HG02763 (cell line): ENCODE measurements around the gene CCL21.

Source experiments
- ATAC-seq: cut with Tn5 transposase; IDR thresholded peaks from one replicate; pipeline ENCODE4 v1.9.1; 2021; ENCODE audit warnings: mild to moderate bottlenecking, moderate library complexity; ENCODE audit not compliant: unreplicated experiment

CCL21 gene

DNA sequence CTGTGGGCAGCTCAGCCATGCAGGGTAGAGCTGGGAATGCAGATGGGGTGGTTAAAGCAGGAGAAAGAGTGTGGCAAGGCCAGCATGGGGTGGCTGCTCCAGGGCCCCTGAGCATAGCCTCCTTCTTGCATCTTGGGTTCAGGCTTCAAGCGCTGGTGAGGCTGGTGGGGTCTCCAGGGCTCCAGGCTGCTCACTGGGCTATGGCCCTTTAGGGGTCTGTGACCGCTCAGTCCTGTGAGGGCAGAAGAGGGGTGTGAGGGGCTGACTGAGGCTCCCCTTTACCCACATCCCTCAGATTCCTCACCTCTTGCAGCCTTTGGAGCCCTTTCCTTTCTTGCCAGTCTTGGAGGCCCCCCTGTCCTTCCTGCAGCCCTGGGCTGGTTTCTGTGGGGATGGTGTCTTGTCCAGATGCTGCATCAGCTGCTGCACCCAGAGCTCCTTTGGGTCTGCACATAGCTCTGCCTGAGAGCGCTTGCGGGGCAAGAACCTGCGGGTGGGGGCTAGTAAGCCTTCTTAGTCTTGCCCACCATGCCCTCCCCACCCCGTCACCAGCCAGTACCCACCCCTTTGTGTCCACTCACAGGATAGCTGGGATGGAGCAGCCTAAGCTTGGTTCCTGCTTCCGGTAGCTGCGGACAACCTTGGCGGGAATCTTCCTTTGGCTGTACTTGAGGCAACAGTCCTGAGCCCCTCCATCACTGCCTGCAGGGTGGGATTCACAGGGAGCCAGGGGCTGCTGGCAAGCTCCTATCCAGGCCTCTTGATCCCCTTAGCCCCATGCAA, 549 bp downstream of the CCL21 start:
- no peak for ATAC-seq

DNA sequence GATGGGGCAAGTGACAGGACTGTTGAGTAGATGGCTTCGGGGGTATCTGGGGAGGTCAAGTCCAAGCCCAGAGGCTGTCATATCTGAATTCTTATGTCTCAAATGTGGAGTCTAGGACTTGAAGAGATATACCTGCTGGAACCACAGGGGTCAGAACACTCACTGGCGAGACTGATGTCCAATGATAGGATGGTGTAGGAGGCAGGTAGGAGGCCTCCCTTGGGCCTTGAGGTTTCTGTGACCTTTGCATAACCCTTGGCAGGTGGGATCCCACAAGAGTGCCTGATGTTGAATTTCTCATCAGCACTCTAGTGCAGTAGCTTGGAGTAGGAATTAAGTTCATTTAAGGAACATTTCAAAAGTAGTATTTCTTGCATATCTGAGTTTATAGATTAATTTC, 2.8 kb downstream of the CCL21 start:
- no peak for ATAC-seq

DNA sequence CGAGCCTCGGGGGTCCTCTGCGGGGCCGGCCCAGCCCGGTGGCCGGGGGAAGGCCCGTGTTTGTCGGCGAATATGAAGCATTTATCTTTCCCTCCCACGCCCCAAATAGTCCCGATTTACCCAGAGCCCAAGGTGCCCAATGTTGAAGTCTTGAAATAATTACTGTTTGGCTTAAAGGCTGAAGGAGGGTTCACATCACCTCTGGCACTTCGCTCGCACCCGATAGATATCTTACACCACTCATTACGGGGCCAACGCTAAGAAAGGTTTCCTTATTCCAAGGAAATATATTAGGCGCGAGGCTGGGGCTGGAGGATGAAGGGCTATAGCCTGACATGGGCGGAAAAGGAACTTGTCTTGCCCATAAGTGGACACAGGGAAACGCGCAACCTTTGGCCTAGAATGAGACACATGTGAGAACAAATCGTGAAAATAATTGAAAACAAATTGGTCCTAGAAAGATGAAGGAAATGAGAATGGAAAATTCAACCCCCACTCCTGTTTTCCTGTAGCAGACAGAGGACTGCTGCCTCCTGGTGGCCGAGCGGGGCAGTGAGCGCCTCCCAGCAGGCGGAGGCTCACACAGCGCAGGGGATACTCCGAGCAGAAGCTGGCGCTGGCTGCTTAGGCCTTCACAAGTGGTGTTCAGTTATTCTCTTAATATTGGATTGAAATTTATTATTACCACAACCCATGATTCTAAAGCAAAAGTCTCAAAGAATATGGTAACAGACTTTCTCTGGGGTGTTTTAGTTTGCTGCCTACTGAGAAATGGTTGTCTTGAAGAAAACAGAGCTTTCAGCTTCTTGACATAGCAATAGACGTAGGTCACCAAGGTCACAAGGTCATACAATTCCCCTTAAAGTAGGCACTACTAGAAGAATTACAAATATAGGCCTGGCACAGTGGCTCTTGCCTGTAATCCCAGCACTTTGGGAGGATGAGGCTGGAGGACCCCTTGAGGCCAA, 7.9 kb downstream of the CCL21 start:
- peak; percentile 63 for ATAC-seq

DNA sequence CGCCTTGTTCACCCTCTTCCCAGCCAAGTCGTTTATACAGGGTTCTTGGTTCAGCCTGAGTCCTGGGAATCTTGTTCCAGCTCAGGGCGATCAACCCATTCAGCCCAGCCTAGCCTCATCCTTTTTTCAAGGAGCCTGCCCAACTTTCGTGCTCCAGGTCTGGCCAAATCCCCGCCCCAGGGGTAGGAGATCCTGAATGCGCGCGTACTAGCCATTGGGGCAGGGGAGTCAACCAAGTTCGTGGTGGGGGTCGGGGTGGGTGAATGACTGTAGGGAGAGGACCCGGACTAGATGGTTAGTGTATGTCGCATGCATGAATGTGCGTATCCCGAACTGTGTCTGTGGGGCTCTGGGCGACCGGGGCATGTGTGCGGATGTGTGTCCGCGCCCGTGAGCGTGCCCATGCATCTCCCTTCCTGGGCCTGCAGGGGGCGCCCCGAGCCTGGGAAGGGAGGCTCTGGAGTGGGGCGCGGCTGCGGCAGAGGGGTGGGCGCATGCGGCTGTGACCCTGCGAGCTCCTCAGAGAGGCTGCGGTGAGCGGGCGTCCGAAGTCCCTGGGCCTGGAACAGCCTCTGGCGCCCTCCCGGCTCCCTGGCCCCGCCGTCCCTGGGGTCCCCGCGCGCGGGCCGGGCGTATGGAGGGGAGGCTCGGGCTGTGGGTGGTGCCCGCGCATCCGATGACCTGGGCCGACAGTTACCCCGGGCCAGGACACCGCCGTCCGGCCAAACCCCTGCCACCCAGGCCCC, 8.7 kb downstream of the CCL21 start:
- ATAC-seq: no peak

DNA sequence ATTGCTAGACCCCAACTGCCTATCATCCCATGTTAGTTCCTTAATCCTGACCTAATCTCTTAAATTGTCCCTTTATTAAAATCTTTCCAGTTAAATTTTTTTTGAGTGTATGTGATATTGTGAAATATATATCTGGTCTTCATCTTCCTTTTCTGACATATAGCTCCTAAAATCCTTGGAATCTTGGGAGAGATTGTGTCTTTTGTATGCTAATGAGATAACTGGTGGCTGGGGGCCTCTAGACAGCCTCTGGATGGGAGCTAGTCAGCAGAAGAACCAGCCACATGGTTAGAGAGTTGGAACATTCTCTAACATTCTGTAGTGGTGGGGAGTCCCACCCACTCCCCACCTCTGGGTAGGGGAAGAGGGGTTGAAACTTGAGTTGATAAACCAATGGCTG, 15.1 kb downstream of the CCL21 start:
- ATAC-seq: no peak

DNA sequence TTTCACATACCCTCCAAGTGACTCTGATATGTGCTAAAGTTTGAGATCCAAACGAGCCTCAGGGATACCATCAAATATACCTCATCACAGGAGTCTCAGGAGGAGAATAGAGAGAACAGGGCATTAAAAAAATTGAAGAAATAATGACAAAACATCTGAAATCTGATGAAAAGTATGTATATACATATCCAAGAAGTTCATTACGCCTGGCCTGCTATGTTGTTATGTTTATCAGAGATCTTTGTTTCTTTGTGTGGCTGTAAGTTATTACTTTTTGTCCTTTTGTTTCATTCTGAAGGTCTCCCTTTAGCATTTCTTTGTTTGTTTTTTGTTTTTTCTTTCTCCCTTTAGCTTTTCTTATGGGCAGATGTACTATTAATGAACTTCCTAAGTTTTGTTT, 16.4 kb downstream of the CCL21 start:
- ATAC-seq: no peak

DNA sequence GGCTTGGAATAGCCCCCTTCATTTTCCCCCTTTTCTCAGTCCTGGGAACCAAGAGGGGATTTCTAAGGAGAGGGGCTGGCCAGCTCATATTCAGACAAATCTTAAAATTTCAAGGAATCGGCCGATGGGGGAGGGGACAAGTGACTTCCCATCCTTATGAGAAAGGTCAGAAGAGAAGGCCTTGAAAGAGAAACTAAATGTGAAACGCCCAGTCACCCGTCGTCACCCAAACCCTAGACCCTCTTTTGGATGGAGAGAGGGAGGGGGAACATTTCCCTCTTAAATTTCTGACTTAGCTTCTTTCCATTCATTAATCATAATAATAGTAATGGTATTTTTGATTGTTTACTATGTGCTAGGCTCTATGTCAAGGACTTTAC, 18.0 kb downstream of the CCL21 start:
- no peak for ATAC-seq

DNA sequence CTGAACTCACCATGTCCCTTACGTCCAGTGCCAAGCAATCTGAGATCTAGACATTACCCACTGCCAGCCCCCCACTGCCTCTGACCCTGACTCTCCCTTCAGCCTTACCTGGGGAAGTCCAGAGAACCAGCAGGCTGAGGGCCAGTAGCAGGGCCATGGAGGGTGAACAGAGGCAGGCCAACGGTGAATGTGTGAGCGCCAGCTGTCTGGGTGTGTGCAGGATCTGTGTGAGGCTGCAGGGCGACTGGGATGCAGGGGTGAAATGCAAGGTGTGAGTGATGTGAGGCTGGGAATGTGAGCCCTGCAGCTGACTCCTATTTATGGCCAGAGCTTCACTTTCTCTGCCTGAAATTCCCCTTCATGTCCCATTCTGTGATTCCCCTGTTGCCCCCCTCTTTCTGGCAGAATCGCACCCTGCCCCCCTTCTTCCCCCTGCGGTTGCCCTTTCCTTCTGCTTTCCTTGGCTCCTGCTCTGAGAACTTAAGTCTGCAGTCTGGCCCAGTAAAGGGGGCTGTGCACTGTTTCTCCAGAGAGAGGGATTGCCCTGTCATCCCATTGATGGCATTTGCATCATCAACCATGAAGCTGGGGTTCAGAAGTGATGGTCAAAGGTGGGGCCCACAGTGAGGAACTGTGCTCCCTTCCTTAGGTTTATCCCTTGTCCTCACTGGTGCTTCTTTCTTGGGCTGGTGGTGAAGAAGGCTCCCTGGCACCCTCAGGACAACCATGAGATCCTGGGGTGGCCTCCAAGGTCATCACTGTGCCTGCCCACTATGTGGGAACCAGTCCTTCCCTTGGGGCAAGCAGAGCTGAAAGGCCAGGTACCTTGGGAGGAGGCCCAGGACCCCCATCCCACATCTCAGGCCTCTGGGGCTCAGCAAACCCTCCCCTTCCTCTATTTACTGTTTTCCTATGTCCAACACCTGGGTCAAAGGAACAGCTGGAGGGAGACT, 18.7 kb downstream of the CCL21 start, which contains the start of gene CCL19:
TSS of gene CCL19 (minus strand) at position 294 of the 953 bp plus-strand sequence. CDS start at position 157, 137 bp downstream.
- ATAC-seq: no peak

DNA sequence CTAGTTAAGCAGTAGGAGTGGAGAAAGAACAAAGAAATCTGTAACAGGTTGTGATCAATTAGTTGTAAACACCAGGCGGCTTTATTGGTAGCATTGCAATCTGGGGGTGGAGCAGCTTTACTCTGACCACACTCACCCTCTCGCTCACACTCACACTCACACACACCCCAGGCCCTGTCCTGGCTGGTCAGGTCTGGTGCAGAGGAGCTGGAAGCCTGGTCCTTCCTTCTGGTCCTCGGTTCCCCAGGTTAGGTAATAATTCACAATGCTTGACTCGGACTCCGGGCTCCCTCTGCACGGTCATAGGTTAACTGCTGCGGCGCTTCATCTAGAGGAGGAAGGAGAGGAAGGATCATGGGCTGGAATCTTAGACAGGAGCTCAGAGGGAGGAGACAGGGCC, 20.4 kb downstream of the CCL21 start:
- ATAC-seq: no peak

DNA sequence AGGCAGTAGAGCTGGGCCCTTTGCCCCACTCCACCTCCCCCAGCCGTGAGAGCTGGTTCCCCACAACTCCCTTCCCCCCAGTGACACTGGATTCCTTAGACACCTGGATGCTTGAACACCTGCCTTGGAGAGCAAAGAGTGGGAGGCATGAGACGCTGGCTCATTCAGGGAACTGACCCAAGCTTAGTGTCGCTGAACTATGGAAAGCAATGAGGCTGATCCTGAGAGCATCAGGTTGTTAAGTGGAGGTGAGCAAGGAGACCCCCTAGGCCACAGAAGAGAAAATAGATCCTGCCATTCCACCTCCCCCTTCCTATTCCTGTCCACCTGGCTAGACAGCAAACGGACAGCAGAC, 20.8 kb downstream of the CCL21 start:
- no peak for ATAC-seq

DNA sequence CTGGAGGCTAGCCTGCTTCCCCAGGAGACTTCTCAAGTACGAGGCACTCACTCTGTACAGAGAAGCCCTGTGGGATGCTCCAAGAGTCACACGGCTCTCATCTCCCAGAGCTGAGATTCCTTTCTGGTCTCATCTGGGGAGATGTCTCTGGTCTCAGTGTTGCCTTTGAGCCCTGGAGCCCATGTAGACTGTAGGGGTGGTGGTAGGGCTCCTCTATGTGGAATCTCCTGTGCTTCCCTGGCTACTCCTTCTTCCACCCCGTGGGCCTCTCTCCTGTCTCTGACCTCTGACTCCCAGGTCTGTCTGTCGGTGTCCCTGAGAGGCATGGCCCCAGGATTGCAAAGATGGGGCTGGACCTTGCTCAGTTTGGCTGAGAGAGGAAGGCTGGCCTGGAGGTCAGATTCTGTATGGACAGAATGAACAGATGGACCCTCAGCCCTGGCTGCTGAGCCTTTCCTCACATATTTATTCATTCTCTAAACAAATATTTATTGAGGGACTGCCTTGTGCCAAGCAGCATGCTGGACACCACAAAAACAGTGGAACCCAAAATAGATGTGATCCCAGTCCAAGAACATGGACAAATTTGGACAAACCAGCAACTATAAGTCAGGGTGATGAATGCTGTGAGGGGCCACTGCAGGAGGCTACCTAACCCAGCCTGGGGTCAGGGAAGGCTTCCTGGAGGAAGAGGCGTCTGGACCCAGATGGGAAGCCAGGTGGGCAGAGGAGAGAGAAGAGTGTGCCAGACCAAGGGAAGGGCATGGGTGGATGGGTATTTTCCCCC, 21.4 kb downstream of the CCL21 start:
- ATAC-seq: no peak

DNA sequence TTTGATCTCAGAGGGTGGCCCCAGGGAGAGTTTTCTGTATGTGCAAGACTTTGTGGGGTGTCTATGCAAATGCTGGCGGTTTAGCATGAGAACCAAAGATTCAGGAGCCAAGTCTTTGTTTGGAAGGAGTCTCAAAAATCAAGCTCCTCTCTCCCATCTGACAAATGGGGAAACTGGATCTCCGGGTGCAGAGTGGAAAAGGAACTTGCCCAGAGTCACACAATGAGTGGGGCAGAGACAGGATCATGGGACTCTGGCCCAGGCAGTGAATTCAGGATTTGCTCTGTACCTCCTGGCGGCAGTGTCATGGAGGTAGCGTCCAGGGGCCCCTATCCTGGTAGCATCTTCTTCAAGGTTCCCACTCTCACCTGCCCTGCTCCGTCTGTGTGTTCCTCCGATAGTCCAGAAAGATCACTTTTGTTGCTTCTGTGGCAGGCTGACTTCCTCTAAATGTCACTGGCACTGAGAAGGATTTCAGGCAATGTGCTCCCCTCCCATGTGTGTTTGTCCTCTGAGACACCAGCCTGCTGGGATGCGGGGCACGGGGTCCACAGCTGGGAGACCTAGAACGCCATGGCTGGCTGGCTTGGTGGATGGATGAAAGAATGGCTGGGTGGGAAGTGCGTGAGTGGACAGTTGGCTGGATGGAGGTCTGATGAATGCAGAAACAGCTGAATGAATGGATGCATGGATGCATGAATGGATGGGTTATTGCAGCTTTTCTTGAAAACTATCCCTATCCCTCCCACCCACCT, 22.5 kb downstream of the CCL21 start:
- ATAC-seq: no peak

DNA sequence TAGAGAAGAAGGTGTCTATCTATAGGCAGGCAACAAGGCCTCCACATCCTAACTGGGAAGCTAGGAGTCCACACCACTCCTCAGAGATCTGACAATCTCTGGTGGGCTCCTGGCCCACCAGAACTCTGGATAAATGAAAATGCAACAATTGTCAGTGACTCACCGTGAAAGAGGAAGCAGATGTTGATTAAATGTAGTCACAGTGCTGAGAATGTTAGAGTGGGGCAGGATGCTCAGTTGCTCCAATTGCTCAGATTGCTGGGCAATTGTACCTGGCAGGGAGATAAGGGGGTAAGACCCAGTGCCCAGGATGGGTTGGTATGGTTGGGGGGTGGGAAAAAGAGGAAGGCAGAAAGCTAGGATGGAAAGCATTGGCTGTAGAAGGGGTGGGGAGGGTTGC, 23.2 kb downstream of the CCL21 start:
- no peak for ATAC-seq

DNA sequence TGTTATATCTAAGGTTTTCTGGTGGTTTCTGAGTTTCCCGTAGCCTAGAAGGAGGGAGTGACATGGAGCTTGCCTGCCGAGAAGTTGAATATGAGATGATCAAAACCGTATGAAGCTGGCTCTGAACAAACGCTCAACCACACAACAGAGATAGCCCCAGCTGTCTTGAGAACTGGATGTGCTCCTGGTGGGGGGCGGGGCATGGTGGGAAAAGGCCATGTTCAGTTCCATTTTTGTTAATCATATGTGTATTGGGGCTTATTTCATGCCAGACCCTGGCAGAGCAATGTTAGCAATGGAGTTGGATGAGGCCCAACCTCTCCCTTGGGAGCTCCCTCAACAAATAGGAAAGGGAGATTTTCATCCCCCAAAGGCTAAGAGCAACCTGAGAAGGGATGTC, 23.7 kb downstream of the CCL21 start:
- no peak for ATAC-seq

DNA sequence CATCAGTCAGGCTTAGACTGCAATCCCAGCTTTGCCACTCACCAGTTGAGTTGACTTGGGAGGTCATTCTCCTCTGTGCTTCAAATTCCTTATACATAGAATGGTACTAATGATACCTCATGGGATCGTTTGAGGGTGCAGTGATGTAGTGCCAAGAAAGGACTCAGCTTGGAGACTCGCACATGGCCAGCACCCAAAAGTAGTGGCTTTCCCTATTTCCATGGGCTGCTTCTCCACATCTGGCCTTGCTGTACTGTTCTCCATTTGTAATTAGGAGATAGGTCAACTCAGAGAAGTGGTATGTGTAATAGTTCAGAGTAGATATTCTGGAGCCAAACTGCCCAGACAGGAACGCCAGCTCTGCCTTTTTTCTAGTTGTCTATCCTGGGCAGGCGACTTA, 24.3 kb downstream of the CCL21 start:
- ATAC-seq: no peak

DNA sequence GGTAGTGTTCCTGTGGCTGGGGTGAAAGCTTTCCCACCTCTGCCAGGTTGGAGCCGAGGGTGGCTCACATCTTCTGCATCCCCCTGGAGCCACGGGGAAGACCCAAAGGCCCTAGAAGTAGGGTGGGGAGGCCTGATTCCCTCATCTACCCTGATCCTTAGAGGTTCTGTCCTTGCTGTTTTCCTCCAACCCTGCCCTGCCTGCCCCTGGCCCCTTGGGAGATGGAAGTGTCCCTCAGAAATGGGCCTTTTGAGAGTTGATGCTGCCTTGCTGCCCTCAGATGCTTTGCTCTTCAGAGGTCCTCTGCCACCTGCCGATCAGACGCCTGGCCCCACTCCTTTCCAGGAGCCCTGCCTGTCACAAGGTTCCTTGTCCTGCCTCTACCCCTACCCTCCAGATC, 25.1 kb downstream of the CCL21 start:
- no peak for ATAC-seq

DNA sequence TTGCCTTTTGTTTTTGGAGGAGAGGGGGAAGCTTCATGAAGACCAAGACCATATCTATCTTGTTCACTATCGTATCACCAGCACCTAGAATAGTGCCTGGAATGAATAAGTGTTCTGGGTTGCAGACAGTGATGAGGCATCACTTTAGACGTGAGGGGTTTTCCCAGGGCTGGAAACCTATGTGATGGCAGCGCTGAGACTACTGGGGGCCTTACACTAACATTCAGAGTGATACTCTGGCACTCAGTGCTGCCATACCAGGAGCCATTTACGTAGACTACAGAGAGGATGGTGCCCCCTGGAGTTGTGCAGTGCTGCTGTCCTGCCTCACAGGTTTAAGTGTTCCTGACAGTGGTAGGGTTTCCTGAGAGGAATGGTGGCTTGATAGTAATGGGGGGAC, 25.8 kb downstream of the CCL21 start:
- no peak for ATAC-seq

DNA sequence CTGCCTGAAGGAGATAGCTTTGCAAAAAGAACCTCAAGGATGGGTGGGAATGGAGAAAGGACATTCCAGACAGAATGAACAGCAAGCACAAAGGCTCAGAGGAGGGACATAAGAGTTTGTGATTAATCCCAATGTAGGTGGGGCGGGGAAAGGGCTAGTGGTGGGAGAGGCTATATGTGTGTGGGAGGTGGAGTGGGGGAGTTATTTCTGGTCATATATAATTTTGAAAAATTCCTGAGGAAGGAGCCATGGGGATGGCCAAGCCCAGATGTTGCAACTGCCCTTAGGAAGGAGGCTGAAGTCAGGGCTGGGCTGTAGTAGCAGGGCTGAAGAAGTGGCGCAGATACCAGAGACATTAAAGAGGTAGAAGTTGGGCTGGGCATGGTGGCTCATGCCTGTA, 34.1 kb downstream of the CCL21 start:
- no peak for ATAC-seq
